NCI-H1930 (cell line): ENCODE measurements around the gene NACC2.

Experiments
- DNase-seq, 2 experiments: peaks; one replicate each; lab custom pipeline; 2025; lab: John Stamatoyannopoulos, UW

NACC2 gene

GRCh38 chr9:135992486-135993408 is 102.3 kb downstream of the NACC2 start:
- DNase-seq: no peak

GRCh38 chr9:135991771-135992170 is 103.3 kb downstream of the NACC2 start:
- DNase-seq: no peak

- DNase-seq: peak in 1 of 2 experiments; percentile 11
Observed at GRCh38 chr9:135990468-135991429, 104.3 kb downstream of the NACC2 start.

- DNase-seq: no peak
Observed at GRCh38 chr9:135989722-135990467, 105.2 kb downstream of the NACC2 start.

- no peak for DNase-seq
Observed at GRCh38 chr9:135989157-135989556, 105.9 kb downstream of the NACC2 start.

- no peak for DNase-seq
Observed at GRCh38 chr9:135988493-135988892, 106.6 kb downstream of the NACC2 start.

- DNase-seq: no peak
Observed at GRCh38 chr9:135987838-135988404, 107.2 kb downstream of the NACC2 start.

GRCh38 chr9:135986605-135987004 is 108.5 kb downstream of the NACC2 start:
- DNase-seq: no peak

- no peak for DNase-seq
Observed at GRCh38 chr9:135985889-135986288, 109.2 kb downstream of the NACC2 start.

GRCh38 chr9:135985459-135985774 is 109.7 kb downstream of the NACC2 start:
- DNase-seq: no peak

- no peak for DNase-seq
Observed at GRCh38 chr9:135984072-135984710, 110.9 kb downstream of the NACC2 start.

GRCh38 chr9:135983208-135984071 is 111.6 kb downstream of the NACC2 start:
- DNase-seq: no peak

- DNase-seq: no peak
Observed at GRCh38 chr9:135982499-135983207, 112.4 kb downstream of the NACC2 start.

- DNase-seq: no peak
Observed at GRCh38 chr9:135980926-135981630, 114.0 kb downstream of the NACC2 start.

GRCh38 chr9:135979547-135980166 is 115.4 kb downstream of the NACC2 start:
- no peak for DNase-seq

- no peak for DNase-seq
Observed at GRCh38 chr9:135978642-135979546, 116.2 kb downstream of the NACC2 start.

- DNase-seq: no peak
Observed at GRCh38 chr9:135976944-135977343, 118.1 kb downstream of the NACC2 start.
